Measurements from ENCODE around the gene VANGL2.

DNA sequence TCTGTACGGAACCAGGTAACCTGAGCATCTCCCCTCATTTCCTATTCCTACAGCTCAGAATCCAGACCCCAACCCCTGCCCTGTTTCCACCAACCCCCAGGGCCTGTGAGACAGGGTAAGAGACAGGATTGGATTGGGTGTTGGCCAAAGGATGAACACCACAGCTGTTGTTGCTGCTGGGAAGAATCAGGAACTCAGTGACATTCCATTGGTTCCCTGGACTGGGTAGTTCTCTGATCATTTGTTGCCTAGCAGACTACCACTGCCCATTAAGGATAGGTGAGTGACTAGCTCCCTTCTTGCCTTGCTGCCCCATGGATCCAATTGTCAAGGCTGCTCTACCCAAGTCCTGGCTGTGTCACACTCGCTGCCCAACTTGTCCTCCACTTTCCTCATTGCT, 47.1 kb upstream of the VANGL2 start:
- TF ChIP-seq, protein P1, sequence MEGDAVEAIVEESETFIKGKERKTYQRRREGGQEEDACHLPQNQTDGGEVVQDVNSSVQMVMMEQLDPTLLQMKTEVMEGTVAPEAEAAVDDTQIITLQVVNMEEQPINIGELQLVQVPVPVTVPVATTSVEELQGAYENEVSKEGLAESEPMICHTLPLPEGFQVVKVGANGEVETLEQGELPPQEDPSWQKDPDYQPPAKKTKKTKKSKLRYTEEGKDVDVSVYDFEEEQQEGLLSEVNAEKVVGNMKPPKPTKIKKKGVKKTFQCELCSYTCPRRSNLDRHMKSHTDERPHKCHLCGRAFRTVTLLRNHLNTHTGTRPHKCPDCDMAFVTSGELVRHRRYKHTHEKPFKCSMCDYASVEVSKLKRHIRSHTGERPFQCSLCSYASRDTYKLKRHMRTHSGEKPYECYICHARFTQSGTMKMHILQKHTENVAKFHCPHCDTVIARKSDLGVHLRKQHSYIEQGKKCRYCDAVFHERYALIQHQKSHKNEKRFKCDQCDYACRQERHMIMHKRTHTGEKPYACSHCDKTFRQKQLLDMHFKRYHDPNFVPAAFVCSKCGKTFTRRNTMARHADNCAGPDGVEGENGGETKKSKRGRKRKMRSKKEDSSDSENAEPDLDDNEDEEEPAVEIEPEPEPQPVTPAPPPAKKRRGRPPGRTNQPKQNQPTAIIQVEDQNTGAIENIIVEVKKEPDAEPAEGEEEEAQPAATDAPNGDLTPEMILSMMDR (conservative IDR thresholded peaks at IDR 0.05; ENCODE audit: low read length): no peak
- no peak for TF ChIP-seq EZH2phosphoT487 (IDR thresholded peaks at IDR 0.05; ENCODE audit: borderline replicate concordance, low read depth, low read length)

All from OCI-LY7 (cell line).